Ectodermal cell (in vitro differentiated cells): ENCODE measurements around the gene ATP8B3.

Source experiments
- H3K27ac ChIP-seq: 2 replicates; pipeline ENCODE4 v1.7.0; 2013; ENCODE audit warnings: mild to moderate bottlenecking, low read depth, low read length; ENCODE audit not compliant: insufficient read depth, poor library complexity, severe bottlenecking
- H3K27me3 ChIP-seq: 2 replicates; pipeline ENCODE4 v1.7.0; 2013; ENCODE audit warnings: mild to moderate bottlenecking, low read length; ENCODE audit not compliant: insufficient read depth, control insufficient read depth, poor library complexity, severe bottlenecking
- H3K36me3 ChIP-seq: one replicate; pipeline ENCODE4 v1.7.0; 2013; ENCODE audit warnings: low read length; ENCODE audit not compliant: control insufficient read depth, insufficient read depth
- H3K4me1 ChIP-seq: one replicate; pipeline ENCODE4 v1.7.0; 2013; ENCODE audit warnings: low read length; ENCODE audit not compliant: control insufficient read depth, insufficient read depth
- H3K4me3 ChIP-seq: 2 replicates; pipeline ENCODE4 v1.7.0; 2013; ENCODE audit warnings: low read depth, low read length, control low read depth; ENCODE audit not compliant: insufficient read depth
- H3K9me3 ChIP-seq: 2 replicates; pipeline ENCODE4 v1.7.0; 2013; ENCODE audit warnings: mild to moderate bottlenecking, low read length, moderate library complexity; ENCODE audit not compliant: control insufficient read depth
- WGBS, 2 experiments: methylation state at CpG; one replicate each; pipeline ENCODE4 v1.1.7; 2013; ENCODE audit warnings: missing lambda C conversion rate in 2 of 2; 5-methylcytosine and 5-hydroxymethylcytosine counted together

Gene ATP8B3

GRCh38 chr19:1777149-1777548, 34.9 kb downstream of the ATP8B3 start:
- 53 to 59% methylated on average over 10 of the region's 10 CpGs for WGBS, 2 experiments
- no peaks in the 10 kb centered on the region for H3K4me1 ChIP-seq

DNA sequence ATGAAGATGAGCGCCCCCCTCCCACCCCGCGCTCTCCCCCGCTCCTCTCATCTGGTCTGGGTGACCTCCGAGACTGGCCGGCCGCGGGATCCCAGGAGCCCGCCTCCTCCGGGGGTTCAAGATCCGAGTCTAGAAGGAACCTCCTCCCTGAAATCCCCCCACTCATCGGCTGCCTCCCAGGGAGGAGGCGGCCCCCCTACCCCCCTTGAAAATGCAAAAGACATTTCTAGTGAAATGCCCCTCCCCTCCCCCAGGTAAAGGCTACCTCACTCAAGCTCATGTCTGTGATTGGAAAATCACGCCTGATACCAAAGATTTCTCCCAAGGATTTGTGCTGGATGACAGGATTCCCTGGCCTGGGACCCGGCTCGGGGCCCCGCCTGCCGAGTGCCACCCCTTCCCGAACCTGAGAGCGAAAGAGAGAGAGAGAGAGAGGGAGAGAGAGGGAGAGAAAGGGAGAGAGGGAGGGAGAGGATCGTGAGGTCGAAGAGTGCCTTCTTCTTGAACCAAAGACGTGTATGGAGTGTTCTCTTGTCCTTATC, 35.4 kb downstream of the ATP8B3 start:
- Histone ChIP-seq H3K36me3 (no peaks in the 10 kb centered on the region), H3K4me3 (no peak overlapping the region), H3K27me3 (peaks cover 85% of the 10 kb centered on the region), H3K27ac (no peak overlapping the region), H3K4me1 (no peaks in the 10 kb centered on the region), H3K9me3 (peaks cover under 1% of the 10 kb centered on the region)
- 7% methylated on average over 23 of the region's 23 CpGs for WGBS, 2 experiments

More at GRCh38 chr19:1777149-1777548, 34.9 kb downstream of the ATP8B3 start:
- H3K27ac ChIP-seq = no peak overlapping the region
- no peak overlapping the region for H3K4me3 ChIP-seq
- H3K36me3 ChIP-seq = no peaks in the 10 kb centered on the region
- peaks cover 85% of the 10 kb centered on the region for H3K27me3 ChIP-seq
- H3K9me3 ChIP-seq = no peaks in the 10 kb centered on the region

- H3K4me3 ChIP-seq = no peak overlapping the region
These were observed 36.0 kb downstream of the ATP8B3 start for GRCh38 chr19:1775951-1776605.

GRCh38 chr19:1774989-1775772, 36.9 kb downstream of the ATP8B3 start:
- Histone ChIP-seq H3K4me1 (no peaks in the 10 kb centered on the region), H3K36me3 (no peaks in the 10 kb centered on the region), H3K9me3 (peaks cover 5% of the 10 kb centered on the region), H3K4me3 (no peak overlapping the region), H3K27ac (no peak overlapping the region), H3K27me3 (peaks cover 87% of the 10 kb centered on the region)
- 7 to 9% methylated on average over 57 of the region's 59 CpGs for WGBS, 2 experiments

More at GRCh38 chr19:1775951-1776605, 36.0 kb downstream of the ATP8B3 start:
- peaks cover 5% of the 10 kb centered on the region for H3K9me3 ChIP-seq
- WGBS, 2 experiments = 7 to 8% methylated on average over 50 of the region's 50 CpGs
- H3K4me1 ChIP-seq = no peaks in the 10 kb centered on the region
- no peak overlapping the region for H3K27ac ChIP-seq
- H3K36me3 ChIP-seq = no peaks in the 10 kb centered on the region
- H3K27me3 ChIP-seq = peaks cover 91% of the 10 kb centered on the region

GRCh38 chr19:1773184-1773583, 38.9 kb downstream of the ATP8B3 start:
- Histone ChIP-seq H3K4me1 (no peaks in the 10 kb centered on the region), H3K9me3 (peaks cover 5% of the 10 kb centered on the region), H3K4me3 (no peak overlapping the region), H3K27me3 (peaks cover 84% of the 10 kb centered on the region), H3K36me3 (no peaks in the 10 kb centered on the region), H3K27ac (no peak overlapping the region)
- 74 to 77% methylated on average over 8 of the region's 8 CpGs for WGBS, 2 experiments

- H3K4me3 ChIP-seq = no peak overlapping the region
These were observed 41.1 kb downstream of the ATP8B3 start for GRCh38 chr19:1770866-1771576.

GRCh38 chr19:1769645-1769985, 42.5 kb downstream of the ATP8B3 start:
- peaks cover 84% of the 10 kb centered on the region for H3K27me3 ChIP-seq
- H3K4me3 ChIP-seq = no peak overlapping the region
- no peaks in the 10 kb centered on the region for H3K36me3 ChIP-seq
- peaks cover 5% of the 10 kb centered on the region for H3K9me3 ChIP-seq
- peaks cover 17% of the 10 kb centered on the region for H3K4me1 ChIP-seq
- H3K27ac ChIP-seq = no peak overlapping the region
- WGBS, 2 experiments = 11 to 12% methylated on average over 12 of the region's 12 CpGs

More at GRCh38 chr19:1770866-1771576, 41.1 kb downstream of the ATP8B3 start:
- 78 to 89% methylated on average over 3 to 4 of the region's 4 CpGs for WGBS, 2 experiments
- Histone ChIP-seq H3K27ac (no peak overlapping the region), H3K4me1 (peaks cover 11% of the 10 kb centered on the region), H3K9me3 (peaks cover 5% of the 10 kb centered on the region), H3K36me3 (no peaks in the 10 kb centered on the region), H3K27me3 (peaks cover 84% of the 10 kb centered on the region)

DNA sequence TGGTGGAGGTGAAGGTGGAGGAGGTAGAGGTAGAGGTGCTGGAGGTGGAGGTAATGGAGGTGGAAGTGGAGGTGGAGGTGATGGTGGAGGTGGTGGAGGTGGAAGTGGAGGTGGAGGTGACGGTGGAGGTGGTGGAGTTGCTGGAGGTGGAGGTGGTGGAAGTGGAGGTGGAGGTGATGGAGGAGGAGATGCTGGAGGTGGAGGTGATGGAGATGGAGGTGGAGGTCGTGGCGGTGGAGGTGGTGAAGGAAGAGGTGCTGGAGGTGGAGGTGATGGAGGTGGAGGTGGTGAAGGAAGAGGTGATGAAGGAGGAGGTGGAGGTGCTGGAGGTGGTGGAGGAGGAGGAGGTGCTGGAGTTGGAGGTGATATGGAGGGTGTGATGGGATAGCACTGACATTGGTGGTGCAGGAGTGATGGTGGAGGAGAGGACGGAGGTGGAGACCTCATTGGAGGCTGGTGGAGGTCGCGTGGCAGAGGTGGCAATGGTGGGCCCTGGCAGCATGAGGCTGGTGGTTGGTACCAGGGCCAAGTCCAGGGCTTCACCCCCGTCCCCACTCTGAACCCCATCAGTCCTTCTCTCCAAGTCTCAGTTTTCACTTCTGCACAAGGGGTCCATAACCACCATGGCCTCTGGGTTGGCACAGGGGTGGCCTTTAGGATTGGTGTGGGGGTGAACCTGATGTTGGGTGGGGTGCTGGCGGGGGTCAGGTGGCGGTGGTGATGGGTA, 43.0 kb downstream of the ATP8B3 start:
- WGBS, 2 experiments = 78 to 86% methylated on average over 9 of the region's 9 CpGs
- Histone ChIP-seq H3K4me3 (no peak overlapping the region), H3K27me3 (peaks cover 84% of the 10 kb centered on the region), H3K27ac (no peak overlapping the region), H3K4me1 (peaks cover 17% of the 10 kb centered on the region), H3K9me3 (peaks cover 5% of the 10 kb centered on the region), H3K36me3 (no peaks in the 10 kb centered on the region)

GRCh38 chr19:1768248-1768647, 43.8 kb downstream of the ATP8B3 start:
- WGBS, 2 experiments = 32% methylated on average over 13 of the region's 13 CpGs
- H3K27ac ChIP-seq = no peak overlapping the region
- H3K27me3 ChIP-seq = peaks cover 84% of the 10 kb centered on the region

More at GRCh38 chr19:1768248-1768647, 43.8 kb downstream of the ATP8B3 start:
- Histone ChIP-seq H3K4me3 (no peak overlapping the region), H3K9me3 (peaks cover 5% of the 10 kb centered on the region), H3K36me3 (no peaks in the 10 kb centered on the region), H3K4me1 (peaks cover 17% of the 10 kb centered on the region)
